ENCODE results near the gene EHD3. TPM values are rescaled to one million over a fixed set of nuclear protein-coding genes. Genes with fewer than 3 reads are reported as not detected.

The EHD3 gene
- total and polyA plus RNA-seq, 10 of the 15 experiments (the other 5 are each of a cell fraction or from before 2014, with no cell fraction given) = 1.1 to 10.9 (median 8.2) TPM

GRCh38 chr2:31318361-31319336, 84.7 kb downstream of the EHD3 start (continued):
- TF ChIP-seq ZBTB40 (IDR thresholded peaks at IDR 0.05; ENCODE audit: borderline replicate concordance) = no peak
- TF ChIP-seq ZNF592 (IDR thresholded peaks at IDR 0.05) = no peak
- TF ChIP-seq CREB1 (IDR thresholded peaks at IDR 0.05; ENCODE audit: low read depth) = no peak
- no peak for TF ChIP-seq STAT1 (conservative IDR thresholded peaks at IDR 0.05)
- no peak for TF ChIP-seq SPI1 (IDR thresholded peaks at IDR 0.05; ENCODE audit: borderline replicate concordance, insufficient read depth, low read depth, low read length)
- TF ChIP-seq NR2F1 (conservative IDR thresholded peaks at IDR 0.05) = peak; percentile 26; the same call in 1 of the 2 replicates
- peak; percentile 80 for TF ChIP-seq MEF2B (IDR thresholded peaks at IDR 0.05; ENCODE audit: partially characterized antibody, poor library complexity, severe bottlenecking)
- peak; percentile 67 to 74 for TF ChIP-seq IKZF2 (IDR thresholded peaks at IDR 0.05)
- no peak for TF ChIP-seq MYC (IDR thresholded peaks at IDR 0.05; ENCODE audit: insufficient read depth, insufficient read length, insufficient replicate concordance, low read length, severe bottlenecking)
- no peak for TF ChIP-seq ZBED1 (IDR thresholded peaks at IDR 0.05; ENCODE audit: borderline replicate concordance)
- peak; percentile 52; the same call in 1 of the 2 replicates for TF ChIP-seq CBFB (IDR thresholded peaks at IDR 0.05; ENCODE audit: low read depth)
- no peak for TF ChIP-seq REST (IDR thresholded peaks at IDR 0.05; ENCODE audit: low read depth, low read length)
- peak in 1 of 2 experiments; percentile 9; a peak in 1 of 4 replicates for TF ChIP-seq BHLHE40 (IDR thresholded peaks at IDR 0.05; ENCODE audit: borderline replicate concordance in 1 of 2, low read depth in 2 of 2, low read length in 1 of 2)
- TF ChIP-seq MTA2 (IDR thresholded peaks at IDR 0.05; ENCODE audit: low read depth) = peak; percentile 44; the same call in 1 of the 2 replicates
- TF ChIP-seq CHD4 (IDR thresholded peaks at IDR 0.05) = no peak
- TF ChIP-seq IRF4 (IDR thresholded peaks at IDR 0.05; ENCODE audit: low read depth, low read length) = no peak
